Dedifferentiated amniotic fluid mesenchymal stem cell (primary cell): ENCODE measurements around the gene THSD1.
"Not testable (repeated sequence)": the region's sequence is repeated elsewhere in the genome, so short reads cannot be mapped to it uniquely, and the experiment has no call there.

Source experiments
- DNase-seq: peaks from one replicate; pipeline ENCODE4 v3.0.0-alpha.2; 2016; ENCODE audit errors: extremely low spot score

THSD1 gene

GRCh38 chr13:52356327-52356726 is 49.6 kb downstream of the THSD1 start:
- DNase-seq = no peak

DNA sequence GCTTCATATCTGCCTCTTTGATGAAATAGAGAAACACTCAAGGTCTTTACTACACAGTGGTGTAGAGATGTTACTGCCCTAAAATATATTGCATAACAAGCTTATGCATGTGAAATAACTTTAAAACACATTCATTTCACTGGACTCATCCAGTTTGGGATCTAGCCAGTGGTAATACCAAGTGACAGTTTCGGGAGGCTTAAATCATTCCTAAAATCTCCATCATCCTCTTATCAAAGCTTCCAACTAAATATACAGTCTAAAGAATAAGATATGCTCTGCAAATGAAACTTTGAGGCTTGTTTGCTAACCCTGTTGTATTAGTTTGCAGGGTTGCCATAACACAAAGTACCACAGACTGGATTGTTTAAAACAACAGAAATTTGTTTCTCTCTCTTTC is 52.8 kb downstream of the THSD1 start:
- peak; percentile 28 for DNase-seq

- DNase-seq = no peak
Observed at GRCh38 chr13:52348983-52349780, 56.8 kb downstream of the THSD1 start.

- peak; percentile 87 for DNase-seq
Observed at GRCh38 chr13:52348071-52348470, 57.9 kb downstream of the THSD1 start.

DNA sequence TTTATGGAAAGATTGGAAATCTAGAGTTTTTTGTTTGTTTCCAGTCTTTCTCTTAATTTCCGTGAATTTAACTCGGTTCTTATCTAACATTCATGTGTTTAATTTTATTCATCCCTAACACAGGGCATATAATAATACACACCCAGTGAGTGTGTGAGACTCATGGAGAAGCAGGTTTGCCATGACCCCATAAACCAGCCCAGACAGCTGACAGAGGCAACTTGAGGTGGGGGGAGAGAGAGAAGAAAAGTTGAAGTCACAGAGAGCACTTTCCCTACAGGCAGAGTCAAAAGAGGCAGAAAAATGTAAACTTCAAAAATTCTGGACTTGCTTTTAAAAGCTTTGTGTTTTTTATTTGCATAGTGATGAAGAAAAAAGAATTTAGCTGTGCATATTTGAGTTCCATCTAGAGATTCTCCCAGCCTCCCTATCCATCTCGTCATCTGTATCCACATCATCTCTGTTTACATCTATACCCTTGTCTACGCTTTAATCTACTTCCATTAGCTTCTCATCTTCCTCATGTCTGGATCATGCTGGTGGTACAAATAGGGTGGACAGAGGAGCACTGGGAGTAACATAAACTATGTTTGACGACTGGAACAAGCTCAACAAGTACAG is 60.2 kb downstream of the THSD1 start:
- DNase-seq = no peak

GRCh38 chr13:52345048-52345447 is 60.9 kb downstream of the THSD1 start:
- DNase-seq = no peak

DNA sequence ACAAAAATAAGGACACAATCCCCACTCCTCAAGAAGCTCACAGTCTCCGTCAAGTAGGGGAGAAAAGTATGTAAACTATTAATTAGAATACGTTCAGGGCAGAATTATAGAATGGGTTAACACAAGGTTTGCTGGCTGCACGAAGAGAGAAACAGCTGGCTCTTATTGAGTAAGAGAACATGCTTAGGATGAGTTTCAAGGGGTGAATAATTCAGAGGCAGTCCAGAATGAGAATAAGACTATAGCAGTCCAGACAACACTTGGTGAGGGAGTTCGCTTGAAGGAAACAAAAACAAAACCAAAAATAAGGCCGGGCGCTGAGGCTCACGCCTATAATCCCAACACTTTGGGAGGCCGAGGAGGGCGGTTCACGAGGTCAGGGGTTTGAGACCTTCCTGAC is 61.9 kb downstream of the THSD1 start:
- DNase-seq = no peak

DNA sequence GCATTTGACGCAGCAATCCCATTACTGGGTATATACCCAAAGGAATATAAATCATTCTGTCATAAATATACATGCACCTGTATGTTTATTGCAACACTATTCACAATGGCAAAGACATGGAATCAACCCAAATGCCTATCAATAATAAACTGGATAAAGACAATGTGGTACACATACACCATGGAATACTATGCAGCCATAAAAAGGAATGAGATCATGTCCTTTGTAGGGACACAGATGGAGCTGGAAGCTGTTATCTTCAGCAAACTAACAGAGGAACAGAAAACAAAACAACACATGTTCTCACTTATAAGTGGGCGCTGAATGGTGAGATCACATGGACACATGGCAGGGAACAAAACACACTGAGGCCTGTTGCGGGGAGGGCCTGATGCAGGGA is 63.8 kb downstream of the THSD1 start:
- DNase-seq = not testable (repeated sequence)

DNA sequence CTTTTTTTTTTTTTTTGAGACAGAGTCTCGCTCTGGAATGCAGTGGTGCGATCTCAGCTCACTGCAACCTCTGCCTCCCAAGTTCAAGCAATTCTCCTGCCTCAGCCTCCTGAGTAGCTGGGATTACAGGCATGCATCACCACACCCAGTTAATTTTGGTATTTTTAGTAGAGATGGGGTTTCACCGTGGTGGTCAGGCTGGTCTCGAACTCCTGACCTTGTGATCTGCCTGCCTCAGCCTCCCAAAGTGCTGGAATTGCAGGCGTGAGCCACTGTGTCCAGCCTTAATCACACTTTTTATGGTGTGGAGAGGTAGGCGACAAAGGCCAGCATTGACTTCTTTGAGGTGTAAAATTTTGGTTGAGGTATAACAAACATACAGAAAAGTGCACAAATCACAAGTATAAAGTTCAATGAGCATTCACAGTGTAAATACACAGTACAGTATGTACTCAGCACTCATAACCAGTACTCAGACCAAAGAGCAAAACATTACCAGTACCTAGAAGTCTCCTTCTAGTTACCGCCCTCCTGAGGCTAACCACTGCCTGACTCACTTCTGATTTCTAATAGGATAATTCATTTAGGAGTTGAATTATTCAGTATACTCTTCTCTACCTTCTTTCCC is 68.0 kb downstream of the THSD1 start:
- not testable (repeated sequence) for DNase-seq

- DNase-seq = not testable (repeated sequence)
Observed at GRCh38 chr13:52334107-52334506, 71.9 kb downstream of the THSD1 start.

- DNase-seq = not testable (repeated sequence)
Observed at GRCh38 chr13:52331844-52332243, 74.1 kb downstream of the THSD1 start.
